ENCODE data around the gene CACNA2D1.

DNA sequence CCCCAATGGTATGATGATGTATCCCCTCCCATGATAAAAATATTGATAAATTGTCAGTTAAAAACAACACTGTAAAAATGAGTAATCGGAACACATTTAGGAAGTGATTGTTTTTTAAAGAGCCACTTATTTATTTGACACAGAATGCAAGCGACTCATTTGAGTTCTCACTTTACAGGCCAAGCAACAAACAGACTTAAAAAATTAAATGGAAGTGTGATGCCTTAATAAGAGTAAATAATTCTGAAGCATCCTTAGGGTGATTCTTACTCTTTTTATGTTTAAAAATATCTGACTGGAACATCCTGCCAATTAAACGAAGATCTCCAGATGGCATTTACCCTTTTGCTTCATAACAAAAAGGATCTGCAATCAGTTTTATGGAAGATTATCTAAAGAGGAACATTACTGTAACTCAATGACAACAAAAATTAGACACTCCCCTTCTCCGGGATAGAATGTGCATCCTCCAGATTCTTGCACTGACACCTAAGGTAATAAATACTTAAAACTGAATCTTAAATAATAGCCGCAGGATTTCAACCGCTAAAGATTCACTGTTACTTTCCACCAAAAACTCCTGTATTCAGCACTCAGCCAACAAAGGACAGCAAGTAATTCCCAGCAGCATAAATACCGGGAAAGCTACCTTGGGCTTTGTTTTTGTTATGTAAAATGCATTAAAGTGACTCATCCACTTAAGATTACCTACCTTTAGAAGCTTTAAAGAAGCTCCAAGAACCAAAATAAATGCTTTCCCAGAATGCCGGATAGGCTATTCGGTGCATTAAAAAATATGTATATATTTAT lies 1.7 kb downstream of the CACNA2D1 start:
- TF ChIP-seq ZBTB7A (IDR thresholded peaks at IDR 0.05; ENCODE audit: low read depth) = no peak
- TF ChIP-seq YY1 (IDR thresholded peaks at IDR 0.05; ENCODE audit: low read depth) = no peak
- TF ChIP-seq, protein P1, sequence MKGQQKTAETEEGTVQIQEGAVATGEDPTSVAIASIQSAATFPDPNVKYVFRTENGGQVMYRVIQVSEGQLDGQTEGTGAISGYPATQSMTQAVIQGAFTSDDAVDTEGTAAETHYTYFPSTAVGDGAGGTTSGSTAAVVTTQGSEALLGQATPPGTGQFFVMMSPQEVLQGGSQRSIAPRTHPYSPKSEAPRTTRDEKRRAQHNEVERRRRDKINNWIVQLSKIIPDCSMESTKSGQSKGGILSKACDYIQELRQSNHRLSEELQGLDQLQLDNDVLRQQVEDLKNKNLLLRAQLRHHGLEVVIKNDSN (IDR thresholded peaks at IDR 0.05) = no peak
- no peak for TF ChIP-seq EP300 (IDR thresholded peaks at IDR 0.05; ENCODE audit: borderline replicate concordance)
- no peak for TF ChIP-seq TCF12 (IDR thresholded peaks at IDR 0.05; ENCODE audit: low read depth)
- TF ChIP-seq, protein P2, sequence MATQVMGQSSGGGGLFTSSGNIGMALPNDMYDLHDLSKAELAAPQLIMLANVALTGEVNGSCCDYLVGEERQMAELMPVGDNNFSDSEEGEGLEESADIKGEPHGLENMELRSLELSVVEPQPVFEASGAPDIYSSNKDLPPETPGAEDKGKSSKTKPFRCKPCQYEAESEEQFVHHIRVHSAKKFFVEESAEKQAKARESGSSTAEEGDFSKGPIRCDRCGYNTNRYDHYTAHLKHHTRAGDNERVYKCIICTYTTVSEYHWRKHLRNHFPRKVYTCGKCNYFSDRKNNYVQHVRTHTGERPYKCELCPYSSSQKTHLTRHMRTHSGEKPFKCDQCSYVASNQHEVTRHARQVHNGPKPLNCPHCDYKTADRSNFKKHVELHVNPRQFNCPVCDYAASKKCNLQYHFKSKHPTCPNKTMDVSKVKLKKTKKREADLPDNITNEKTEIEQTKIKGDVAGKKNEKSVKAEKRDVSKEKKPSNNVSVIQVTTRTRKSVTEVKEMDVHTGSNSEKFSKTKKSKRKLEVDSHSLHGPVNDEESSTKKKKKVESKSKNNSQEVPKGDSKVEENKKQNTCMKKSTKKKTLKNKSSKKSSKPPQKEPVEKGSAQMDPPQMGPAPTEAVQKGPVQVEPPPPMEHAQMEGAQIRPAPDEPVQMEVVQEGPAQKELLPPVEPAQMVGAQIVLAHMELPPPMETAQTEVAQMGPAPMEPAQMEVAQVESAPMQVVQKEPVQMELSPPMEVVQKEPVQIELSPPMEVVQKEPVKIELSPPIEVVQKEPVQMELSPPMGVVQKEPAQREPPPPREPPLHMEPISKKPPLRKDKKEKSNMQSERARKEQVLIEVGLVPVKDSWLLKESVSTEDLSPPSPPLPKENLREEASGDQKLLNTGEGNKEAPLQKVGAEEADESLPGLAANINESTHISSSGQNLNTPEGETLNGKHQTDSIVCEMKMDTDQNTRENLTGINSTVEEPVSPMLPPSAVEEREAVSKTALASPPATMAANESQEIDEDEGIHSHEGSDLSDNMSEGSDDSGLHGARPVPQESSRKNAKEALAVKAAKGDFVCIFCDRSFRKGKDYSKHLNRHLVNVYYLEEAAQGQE (IDR thresholded peaks at IDR 0.05; ENCODE audit: low read depth) = no peak
- no peak for TF ChIP-seq RAD21 (IDR thresholded peaks at IDR 0.05; ENCODE audit: low read depth)
- no peak for TF ChIP-seq TAF1 (IDR thresholded peaks at IDR 0.05; ENCODE audit: low read depth)
- no peak for TF ChIP-seq MAX (IDR thresholded peaks at IDR 0.05)
- no peak for TF ChIP-seq CEBPB (IDR thresholded peaks at IDR 0.05)
- no peak for TF ChIP-seq CREB1 (IDR thresholded peaks at IDR 0.05; ENCODE audit: low read depth)
- no peak for TF ChIP-seq NFIC (IDR thresholded peaks at IDR 0.05)
- no peak for TF ChIP-seq EGR1 (IDR thresholded peaks at IDR 0.05)
- TF ChIP-seq FOXM1 (IDR thresholded peaks at IDR 0.05; ENCODE audit: borderline replicate concordance, low read depth) = no peak

All from Ishikawa (cell line).